Gastroesophageal sphincter (tissue), 3 donors: Measurements from ENCODE around the gene DDIT3.

Experiments
- EP300 ChIP-seq: sonication (generic); formaldehyde crosslinking; IDR thresholded peaks from one replicate; pipeline ENCODE4 v1.6.1; 2017; ENCODE audit warnings: antibody characterized with exemption, mild to moderate bottlenecking
- POLR2AphosphoS5 ChIP-seq: sonication (generic); formaldehyde crosslinking; IDR thresholded peaks from one replicate; pipeline ENCODE4 v1.6.1; 2017; ENCODE audit warnings: antibody characterized with exemption
- TF ChIP-seq, protein P1 (sequence below), 4 experiments: fragments of 200-600 bp in 2 of 4; fragments of 450-650 bp in 2 of 4; sonication (generic) in 1 of 4; IDR thresholded peaks; one replicate each; pipeline ENCODE4 v1.5.1; 2017 to 2019; ENCODE audit warnings: antibody characterized with exemption in 4 of 4, mild to moderate bottlenecking in 2 of 4, moderate library complexity in 2 of 4

DNA sequence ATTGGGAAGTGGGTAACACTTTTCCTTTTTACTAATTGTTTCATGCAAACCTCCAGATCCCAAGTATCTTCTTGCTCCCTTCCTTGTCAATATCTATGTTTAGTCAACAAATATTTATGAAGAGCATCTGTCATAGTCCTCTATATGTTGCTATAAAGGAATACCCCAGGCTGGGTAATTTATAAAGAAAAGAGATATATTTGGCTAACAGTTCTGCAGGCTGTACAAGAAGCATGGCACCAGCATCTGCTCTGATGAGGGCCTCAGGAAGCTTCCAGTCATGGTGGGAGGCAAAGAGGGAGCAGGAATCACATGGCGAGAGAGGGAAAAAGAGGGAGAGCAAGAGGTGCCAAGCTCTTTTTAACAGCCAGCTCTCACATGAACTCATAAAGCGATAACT lies 34.1 kb upstream of the DDIT3 start:
- TF ChIP-seq, protein P1, sequence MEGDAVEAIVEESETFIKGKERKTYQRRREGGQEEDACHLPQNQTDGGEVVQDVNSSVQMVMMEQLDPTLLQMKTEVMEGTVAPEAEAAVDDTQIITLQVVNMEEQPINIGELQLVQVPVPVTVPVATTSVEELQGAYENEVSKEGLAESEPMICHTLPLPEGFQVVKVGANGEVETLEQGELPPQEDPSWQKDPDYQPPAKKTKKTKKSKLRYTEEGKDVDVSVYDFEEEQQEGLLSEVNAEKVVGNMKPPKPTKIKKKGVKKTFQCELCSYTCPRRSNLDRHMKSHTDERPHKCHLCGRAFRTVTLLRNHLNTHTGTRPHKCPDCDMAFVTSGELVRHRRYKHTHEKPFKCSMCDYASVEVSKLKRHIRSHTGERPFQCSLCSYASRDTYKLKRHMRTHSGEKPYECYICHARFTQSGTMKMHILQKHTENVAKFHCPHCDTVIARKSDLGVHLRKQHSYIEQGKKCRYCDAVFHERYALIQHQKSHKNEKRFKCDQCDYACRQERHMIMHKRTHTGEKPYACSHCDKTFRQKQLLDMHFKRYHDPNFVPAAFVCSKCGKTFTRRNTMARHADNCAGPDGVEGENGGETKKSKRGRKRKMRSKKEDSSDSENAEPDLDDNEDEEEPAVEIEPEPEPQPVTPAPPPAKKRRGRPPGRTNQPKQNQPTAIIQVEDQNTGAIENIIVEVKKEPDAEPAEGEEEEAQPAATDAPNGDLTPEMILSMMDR (IDR thresholded peaks at IDR 0.05) = no peak
- TF ChIP-seq EP300 (no peak), POLR2AphosphoS5 (no peak)
